ENCODE results near the gene TUFT1. TPM values are rescaled to one million over a fixed set of nuclear protein-coding genes. Genes with fewer than 3 reads are reported as not detected.
A peak's percentile ranks its signal among the peaks of the same experiment; 100 is the strongest.

TUFT1 gene
- total and polyA plus RNA-seq, 10 of the 15 experiments (the other 5 are each of a cell fraction or from before 2014, with no cell fraction given), result 0.08 to 4.3 (median 3.2) TPM

GRCh38 chr1:151611832-151612500, 71.9 kb downstream of the TUFT1 start, which contains the start of gene SNX27 (continued):
- TF ChIP-seq CEBPZ (IDR thresholded peaks at IDR 0.05; ENCODE audit: low read depth, low read length) (no peak), ZNF592 (IDR thresholded peaks at IDR 0.05) (peak; percentile 36; the same call in 1 of the 2 replicates), EED (IDR thresholded peaks at IDR 0.05; ENCODE audit: low read depth) (no peak; the same call in 1 of the 2 replicates), STAT1 (conservative IDR thresholded peaks at IDR 0.05) (peak; percentile 98), TCF12 (IDR thresholded peaks at IDR 0.05; ENCODE audit: low read depth, low read length) (peak; percentile 51; the same call in 1 of the 2 replicates), ZNF274 (IDR thresholded peaks at IDR 0.05; ENCODE audit: insufficient read depth, insufficient read length) (no peak), EGR1 (IDR thresholded peaks at IDR 0.05; ENCODE audit: borderline replicate concordance in 1 of 2, low read depth in 2 of 2, low read length in 2 of 2) (peak in 1 of 2 experiments; percentile 92; a peak in 2 of 3 replicates), YY1 (IDR thresholded peaks at IDR 0.05; ENCODE audit: low read depth, low read length) (peak; percentile 93), TAF1 (IDR thresholded peaks at IDR 0.05; ENCODE audit: borderline replicate concordance, low read depth, low read length) (peak; percentile 48; the same call in 1 of the 2 replicates), ZNF207 (IDR thresholded peaks at IDR 0.05; ENCODE audit: borderline replicate concordance) (peak; percentile 83; the same call in 1 of the 2 replicates), ZNF217 (IDR thresholded peaks at IDR 0.05) (peak; percentile 66; the same call in 1 of the 2 replicates)

Data from GM12878 (cell line).